Stimulated activated CD4-positive, alpha-beta T cell treated with anti-CD3 and anti-CD28 coated beads, TNF-alpha, amount 100 ng/mL, for 4 hours (primary cell): Measurements from ENCODE around the gene NEO1.

Experiments
- DNase-seq, 3 experiments: peaks; one replicate each; pipeline ENCODE4 v3.0.0-alpha.2; 2020; ENCODE audit warnings: low read depth in 3 of 3

NEO1 gene

DNA sequence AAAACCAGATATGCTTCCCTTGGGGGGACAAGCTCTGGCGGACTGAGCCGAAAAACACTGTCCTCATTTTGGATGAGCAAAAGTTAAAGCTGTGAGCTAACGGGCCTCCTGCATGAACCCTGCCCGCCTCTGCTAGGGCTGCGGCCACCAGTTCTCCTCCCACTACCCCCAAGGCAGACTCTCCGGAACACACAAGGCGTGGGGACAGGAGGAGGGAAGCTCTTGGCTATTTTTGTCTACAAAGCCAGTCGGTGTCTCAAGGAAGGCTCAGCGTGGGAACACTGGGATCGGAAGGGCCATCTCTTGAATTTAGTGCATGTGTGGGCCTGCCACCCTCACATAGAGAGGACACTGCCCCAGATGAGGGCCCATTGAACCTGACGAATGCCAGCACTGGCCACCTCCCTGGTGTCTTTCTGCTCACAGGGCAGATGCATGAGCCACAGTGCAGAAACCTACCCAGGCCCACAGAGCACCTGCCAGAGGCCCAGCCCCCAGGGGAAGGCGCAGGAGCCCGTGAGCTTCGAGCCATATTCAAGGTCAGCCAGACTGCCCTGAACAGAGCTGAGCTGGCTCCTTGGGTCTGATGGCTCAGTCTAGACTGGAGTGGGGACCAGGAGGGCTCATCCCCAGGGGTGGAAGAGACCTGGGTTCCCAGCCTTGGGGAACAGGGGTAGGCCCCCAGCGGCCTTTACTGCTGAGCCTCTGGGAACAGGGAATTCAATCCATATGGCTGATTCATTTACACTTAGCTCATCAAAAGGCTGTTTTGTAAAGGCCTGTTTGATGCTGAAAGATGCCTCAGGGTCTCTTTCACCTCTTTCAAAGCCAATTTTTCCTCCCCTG lies 278.2 kb downstream of the NEO1 start:
- no peak for DNase-seq

DNA sequence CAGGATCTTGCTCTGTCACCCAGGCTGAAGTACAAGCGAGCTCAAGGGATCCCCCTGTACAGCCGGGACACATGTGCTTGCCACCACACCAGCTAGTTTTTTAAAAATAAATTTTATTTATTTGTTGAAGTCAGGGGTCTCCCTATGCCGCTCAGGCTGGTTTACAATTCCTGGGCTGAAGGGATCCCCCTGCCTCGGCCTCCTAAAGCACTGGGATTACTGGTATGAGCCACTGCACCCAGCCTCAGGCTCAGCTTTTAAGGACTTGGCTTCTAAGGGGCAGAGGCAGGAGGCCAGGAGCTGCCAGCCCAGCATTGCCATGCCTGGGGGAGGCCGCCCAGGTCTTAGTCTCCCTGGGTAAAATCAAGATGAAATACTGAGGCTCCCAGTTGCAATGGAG lies 279.2 kb downstream of the NEO1 start:
- no peak for DNase-seq

DNA sequence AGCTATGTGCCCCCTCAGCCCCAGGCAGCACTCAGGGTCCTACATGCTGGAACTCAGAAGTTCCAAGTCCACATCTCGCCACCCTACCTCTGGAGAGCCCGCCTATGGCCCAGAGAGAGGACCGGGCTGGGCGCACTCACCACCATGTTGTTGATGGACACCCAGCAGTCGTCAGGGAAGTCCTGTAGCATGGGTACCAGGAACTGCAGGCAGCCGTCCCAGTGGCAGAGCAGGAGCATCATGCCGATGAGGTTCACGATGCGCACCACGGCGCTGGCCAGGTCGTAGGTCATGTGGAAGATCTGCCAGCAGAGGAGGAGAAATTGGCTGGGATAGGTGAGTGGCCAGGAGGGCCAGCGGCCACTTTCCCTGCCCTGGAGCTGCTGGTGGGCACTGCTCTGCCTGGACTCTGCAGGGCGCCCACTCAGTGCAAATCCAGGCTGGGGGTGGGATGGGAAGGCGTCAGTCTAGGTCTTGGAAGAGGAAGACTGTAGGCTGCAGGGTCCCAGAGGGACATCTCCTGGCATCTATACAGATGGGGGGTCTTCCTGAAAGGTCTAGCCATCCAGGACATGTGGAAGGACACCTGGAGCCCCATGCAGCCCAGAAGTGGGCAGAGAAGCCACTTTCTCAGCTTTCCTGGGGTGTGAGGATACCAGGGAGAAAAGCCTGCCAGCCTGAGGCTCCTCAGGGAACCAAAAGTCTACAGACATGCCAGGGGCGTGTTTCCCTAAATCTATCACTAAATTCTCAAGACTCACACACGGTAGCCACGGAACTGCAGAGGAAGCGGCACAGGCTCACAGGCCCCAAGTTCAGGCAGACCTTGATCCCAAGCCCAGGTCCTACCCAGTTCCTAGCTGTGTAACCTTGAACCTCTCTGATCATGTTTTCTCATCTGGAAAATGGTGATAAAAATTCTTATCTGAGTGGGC lies 280.0 kb downstream of the NEO1 start:
- DNase-seq, result no peak

DNA sequence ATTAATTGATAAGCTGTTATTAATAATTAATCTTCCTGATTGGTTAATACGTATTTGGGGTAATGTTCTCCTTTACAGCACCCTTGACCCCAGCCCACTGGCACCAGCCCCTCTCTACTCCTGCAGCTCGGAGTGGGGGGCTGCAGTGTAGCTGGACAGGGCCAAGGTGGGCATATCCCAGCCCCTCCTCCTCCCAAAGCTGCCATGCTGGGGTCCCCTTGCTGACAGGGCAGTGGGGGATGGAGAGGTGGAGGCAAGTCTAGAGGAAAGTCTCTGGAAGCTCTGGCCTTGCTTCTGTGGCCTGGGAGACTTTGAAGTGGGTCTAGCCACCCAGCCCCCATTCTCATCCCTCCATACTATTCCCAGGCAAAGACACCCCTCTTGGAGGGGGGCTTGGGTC lies 280.7 kb downstream of the NEO1 start:
- no peak for DNase-seq

DNA sequence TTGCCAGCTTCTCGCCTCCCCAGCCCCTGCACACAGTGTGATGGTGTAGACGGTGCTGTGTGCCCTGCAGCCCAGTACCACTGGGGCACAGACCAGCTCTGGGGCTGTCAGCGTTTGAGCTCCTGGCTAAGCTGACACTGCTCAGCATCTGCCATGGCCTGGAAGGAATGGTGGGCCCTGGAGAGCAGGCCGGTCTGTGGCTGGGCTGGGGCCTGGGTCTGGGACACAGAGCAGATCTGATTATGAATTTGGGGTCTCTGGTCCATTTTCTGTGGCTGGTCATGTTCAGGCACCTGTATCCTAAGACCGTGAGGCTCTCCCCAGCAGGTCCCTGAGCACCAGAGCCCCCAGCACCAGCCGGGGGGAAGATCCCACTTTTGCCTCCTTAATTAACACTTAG lies 281.8 kb downstream of the NEO1 start:
- DNase-seq, result no peak

DNA sequence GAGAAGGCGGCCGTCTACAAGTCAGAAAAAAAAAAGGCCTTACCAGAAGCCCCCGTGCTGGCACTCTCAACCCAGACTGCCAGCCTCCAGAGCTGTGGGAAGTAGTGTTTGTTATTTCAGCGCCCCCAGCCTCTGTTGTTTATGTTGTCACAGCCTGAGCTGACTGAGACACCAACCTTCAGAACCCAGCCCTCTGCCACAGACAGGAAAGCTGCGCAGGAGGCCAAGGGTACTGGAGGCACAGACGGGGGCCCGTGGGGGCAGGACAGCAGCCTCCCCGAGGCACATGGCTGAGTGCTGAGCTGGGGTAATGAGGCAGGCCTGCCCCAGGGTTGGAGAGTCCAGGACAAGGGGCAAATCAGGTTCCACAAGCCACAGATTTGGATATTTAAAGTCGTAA lies 282.8 kb downstream of the NEO1 start:
- DNase-seq, result no peak

DNA sequence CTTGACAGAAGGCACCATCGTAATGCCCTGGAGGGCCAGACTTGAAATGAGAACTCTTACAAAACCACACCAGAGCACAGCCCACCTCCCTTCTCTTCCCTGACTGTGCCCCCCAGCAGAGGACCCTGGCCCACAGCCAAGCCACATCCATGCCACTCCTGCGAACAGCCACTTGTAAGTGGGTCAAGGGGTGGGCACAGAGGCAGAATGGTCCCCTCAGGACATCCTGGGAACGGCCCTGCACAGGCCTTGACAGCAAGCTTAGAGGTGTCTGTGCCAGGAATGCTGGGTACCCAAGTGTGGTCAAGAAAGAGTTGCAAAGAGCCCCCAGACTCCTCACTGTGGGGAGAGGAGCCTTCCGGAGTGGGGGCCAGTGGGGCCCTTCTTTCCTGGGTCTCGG lies 283.2 kb downstream of the NEO1 start:
- no peak for DNase-seq

DNA sequence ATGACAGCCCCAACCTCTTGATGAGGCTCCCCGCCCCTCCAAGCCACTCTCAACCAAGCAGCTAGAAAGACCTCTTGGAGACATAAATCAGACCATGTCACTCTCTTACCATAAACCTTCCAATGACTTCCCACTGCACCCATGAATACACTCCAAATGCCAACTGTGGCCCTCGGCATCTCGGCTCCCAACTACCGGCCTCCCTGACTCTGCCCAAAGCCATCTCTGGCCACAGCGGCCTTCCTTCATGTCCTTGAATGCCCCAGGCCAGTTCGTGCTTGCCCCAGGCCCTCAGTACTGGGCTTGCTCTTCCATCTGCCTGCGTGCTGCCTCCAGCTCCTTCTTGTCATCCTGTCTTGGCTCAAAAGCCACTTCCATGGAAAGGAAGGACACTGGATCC lies 284.5 kb downstream of the NEO1 start:
- no peak for DNase-seq

DNA sequence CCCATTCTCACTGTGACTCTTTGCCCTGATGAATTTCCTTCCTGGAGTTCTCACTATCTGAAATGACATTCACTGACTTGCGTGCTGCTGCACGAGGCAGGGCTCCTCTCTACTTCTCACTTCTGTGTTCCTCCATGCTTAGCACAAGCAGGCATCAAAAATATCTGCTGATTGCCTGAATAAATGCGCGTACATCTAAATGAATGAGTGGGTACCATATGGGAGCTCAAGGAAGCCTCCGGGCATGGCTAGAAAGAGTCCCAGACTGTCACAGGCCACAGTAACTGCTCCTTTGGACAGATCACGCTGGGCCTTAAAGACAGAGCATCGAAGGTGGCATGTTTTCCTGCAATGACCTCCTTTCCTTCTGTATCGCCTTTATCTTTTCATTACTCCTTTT lies 284.9 kb downstream of the NEO1 start:
- no peak for DNase-seq

DNA sequence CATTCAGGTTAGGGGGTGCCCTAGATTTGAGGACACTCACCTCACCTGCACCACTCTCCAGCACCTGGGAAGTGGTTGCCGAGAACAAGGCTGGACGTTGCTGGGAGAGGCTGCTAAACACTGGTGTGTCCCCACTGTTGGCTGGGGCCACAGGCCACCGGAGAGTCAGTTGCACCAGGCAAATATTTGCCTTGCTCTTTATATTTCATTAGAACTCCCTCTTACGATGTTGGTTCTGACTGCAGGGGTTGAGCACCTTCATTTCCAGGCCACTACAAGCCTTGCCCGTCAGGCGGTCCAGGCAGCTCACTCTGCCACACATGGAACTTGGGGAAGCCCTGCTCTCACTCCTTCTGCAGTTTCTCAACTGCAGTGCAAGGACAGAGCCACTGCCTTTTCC lies 285.8 kb downstream of the NEO1 start:
- no peak for DNase-seq

DNA sequence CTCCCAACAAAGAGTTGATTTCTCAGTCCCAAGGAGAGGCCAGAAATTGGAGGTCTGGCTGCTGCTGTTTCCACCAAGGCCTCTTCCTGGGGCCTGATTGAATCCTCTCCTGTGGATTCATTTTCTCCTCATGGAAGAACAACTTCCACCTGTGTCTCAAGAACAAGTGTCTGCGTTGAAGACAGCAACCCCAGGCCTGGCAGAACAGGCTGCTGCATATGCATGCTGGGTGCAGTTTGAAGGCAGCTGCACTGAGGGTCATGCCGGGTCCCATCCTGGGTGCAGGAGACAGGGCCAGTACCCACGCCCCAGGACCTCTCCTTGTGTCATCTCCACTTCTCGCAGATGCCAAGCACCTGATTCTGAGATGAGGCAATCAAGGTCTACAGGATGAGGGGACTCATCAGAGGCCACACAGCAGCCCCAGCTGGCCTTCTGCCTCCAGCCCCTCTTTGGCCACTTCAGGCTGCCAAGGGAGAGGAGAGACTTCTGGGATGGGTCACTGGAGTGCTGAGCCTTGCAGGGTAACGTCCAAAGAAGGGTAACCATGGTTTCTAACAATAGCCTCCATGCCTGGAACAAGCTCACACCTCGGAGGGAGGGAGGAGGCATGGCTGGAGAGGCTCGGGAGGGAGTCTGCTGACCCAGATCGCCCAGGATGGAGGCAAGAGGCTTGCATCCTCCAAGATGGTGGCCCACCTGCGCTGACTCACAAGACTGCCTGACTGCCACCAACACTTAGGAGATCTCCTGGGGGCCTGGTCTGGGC lies 286.5 kb downstream of the NEO1 start:
- no peak for DNase-seq

DNA sequence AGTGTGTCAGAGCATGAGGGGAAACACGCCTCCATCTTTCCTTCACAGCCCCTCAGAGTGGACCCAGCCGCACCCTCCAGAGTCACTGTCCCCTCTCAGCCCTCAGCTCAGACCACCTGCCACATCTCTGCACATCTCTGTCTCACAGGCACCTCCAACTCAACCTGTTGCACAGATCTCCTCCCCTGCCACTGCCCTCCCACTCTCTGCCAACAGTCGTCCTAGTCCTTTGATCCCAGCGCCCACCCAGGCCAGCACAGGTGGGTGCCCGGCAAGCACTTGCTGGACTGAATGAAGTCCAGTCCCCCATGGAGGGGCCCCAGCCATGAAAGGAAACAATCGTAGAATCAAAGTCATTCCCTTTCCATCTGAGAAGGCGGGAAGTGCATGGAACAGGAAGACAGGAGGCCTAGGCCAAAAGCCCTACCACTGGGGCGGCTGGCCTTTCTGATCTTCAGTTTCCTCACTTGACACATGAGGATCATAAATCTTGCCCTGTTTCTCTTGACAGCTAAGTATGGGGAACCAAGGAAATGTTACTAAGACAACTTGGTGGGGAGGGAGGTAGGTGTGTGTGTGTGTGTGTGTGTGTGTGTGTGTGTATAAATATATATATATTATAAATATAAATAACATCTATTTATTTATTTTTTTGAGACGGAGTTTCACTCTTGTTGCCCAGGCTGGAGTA lies 288.4 kb downstream of the NEO1 start:
- no peak for DNase-seq

DNA sequence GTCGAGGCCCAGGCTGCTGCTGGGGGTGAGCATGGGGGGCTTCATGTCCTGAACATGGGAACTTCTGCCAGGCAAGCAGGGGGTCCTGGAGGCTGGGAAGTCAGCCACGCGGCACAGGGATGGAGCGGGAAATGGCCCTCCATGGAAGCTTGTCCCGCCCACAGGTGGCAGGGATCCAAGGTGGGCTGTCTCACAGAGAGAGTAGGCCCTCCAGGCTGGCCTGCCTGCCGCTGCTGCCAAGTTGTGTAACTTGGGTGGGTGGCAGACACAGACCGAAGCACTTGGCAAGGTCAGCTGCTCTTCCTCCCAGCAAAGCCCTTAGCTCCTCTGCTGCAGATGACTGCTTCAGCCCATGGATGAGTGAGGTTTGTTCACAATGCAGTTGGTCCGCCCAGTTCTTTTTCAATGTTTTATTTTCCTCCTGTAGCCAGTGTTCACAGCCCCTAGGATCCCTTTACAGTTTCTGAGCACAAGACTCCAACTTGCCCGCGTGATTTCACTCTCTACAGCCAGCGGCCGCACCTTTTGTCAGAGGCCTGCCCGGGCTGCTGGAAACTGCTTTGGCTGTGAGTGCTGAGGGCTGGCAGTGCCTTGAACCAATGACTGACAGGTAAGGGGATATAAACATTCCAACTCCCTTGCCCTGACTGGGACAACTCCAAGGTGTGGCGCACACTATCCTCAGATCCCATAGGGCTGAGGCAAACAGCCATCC lies 289.8 kb downstream of the NEO1 start:
- DNase-seq, result no peak

DNA sequence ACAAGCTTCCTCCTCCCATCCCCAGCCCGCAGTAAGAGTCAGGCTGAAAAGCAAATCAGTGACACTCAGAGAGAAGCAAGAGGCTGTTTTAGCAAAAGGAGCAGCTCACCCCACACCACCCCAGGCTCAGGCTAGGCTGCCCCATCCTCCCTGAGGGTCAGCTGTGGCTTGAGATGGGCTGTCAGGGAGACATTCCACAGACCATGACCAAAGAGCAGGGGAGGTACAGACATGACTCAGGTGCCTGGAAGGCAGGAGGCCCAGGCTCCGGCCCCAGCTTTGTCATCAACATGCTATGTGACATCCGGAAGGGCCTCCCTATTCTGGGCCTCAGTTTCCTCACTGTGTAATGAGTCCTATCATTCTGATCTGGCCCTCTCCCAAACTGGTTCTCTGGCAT lies 291.8 kb downstream of the NEO1 start:
- DNase-seq, result no peak

DNA sequence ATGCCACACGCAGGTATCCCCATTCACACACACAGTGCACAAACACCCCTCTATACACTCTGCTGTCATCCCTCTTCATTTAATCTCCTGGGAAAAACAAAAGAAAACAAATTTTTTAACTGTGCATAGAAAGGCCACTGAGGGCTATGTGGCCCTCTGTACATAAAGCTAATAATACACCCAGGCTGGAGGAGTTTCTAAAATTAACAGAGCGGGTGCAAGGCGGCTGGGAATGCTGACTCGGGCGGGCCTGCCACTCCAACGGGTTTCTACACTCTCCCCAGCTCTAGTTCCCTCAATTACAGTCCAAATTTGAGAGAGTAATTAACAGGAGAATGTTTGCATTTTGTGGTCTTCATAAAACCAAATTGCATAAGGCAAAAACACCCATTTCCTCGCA lies 293.4 kb downstream of the NEO1 start:
- DNase-seq, result no peak

DNA sequence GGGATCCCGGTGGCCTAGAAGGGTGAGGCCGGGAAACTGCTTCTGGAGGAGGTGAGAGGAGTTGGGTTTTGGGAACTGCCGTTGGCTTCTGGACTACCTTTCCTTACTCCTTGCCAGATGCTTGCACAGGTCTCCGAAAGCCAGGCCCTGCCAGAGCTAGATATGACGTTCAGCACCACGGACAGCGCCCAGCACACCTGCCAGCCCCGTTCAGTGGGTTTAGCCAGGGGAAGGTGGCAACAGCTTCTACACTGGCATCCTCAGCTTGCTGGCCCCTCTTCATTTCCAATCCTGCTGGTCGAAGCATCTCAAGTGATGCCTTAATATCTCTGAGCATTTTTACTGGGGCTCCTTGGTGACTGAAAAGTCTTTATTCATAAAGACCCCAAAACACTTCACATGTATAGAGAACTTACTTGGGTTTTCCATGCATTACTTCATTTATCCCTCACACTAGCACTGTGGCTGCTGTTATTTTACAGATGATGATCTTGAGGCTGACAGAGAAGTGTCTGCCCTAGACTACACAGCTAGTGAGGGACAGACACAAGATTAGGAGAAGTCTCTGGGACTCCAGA lies 294.6 kb downstream of the NEO1 start:
- peak; percentile 8 to 27 (median 10) for DNase-seq

DNA sequence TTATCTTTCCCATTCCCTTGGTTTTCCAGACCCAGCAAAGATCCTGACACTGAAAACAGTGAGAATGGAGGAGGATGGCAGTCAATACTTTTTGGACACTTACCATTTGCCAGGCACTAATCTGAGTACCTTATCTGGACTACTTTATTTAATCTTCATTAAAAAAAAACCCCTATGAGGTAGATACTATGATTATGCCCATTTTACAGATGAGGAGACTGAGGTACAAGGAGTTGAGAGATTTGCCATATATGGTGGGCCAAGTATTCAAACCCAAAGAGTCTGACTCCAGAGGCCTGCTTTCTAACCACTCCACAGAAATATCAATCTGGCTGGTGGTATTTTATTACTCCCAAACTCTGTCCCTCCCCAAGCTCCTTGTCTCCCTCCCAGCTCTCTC lies 296.9 kb downstream of the NEO1 start:
- no peak for DNase-seq

DNA sequence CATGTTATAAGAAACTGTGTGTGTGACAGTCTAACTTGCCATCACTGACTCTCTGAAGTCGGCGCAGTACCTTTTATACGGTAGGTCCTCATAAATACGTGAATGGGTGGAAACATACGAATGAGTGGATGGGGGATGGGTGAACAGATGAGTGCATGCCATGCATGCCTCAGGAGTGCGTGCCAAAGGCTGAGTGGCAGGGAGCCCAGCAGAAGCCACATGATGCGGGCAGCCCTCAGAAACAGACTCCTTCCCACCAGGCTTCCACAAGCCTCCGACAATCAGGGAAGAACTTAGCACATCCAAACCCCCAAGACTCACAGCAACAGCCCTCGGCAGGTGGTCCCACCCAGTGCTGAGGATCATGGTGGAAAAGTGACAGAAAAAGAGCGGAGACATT lies 299.8 kb downstream of the NEO1 start:
- no peak for DNase-seq

DNA sequence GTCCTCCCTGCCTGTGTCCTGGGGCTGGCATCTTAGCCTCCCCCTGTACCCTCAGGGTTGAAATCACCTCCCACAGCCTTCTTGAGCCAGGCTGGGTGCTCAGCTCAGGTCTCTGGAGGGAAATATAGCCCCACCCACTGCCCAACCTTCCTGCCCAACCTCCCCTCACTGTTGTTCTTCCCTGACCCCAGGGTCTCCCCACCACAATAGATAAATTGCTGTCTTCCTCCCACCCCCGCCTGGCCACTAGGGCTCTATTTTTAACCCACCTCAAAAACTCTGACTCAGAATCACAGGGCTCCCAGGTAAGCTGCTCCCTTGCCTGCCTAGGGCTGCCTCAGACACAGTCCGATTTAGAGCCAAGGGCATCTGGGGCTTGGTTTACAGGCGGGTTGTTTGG lies 301.5 kb downstream of the NEO1 start:
- no peak for DNase-seq

DNA sequence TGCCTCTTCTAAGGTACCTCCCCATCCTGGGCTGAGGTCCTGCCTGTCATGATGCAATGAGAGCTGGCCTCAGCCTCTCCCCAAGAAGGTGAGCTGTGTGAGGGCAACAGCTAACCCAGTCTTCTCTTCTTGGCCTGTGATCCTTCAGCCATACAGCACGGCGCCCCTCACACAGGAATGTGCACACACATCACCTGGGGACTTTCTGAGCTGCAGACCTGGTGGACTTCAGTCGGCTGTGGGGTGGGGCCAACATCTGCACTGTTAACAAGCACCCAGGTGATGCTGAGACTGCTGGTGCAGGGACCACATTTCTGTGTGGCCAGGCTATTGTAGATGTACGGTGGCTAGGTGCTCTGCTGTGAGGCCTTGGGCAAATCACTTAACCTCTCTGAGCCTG lies 302.0 kb downstream of the NEO1 start:
- no peak for DNase-seq
